Measurements from ENCODE around the gene BTBD7.

DNA sequence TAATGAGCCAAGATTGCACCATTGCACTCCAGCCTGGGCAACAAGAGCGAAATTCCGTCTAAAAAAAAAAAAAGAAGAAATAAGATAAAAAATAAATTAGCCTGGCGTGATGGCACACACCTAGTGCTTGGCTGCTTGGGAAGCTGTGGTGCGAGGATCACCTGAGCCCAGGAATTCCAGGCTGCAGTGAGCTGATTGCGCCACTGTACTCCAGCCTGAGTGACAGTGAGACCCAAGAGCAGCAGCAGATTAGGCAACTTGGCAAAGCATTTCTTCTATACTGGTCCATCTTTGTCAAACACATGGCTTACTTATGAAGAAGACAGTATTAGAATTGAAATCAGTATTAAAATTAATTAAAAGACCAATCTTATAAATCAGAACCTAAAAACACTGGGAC is 132.3 kb downstream of the BTBD7 start:
- TF ChIP-seq GATA3 (IDR thresholded peaks at IDR 0.05; ENCODE audit: low read depth, low read length) (no peak), GATA2 (IDR thresholded peaks at IDR 0.05; ENCODE audit: low read depth, low read length) (no peak)

Data from SH-SY5Y (cell line).